T-helper 9 cell (primary cell): ENCODE data around the gene TMED5.

Source experiments
- DNase-seq: peaks from one replicate; pipeline ENCODE4 v3.0.0-alpha.2; 2020

The TMED5 gene

DNA sequence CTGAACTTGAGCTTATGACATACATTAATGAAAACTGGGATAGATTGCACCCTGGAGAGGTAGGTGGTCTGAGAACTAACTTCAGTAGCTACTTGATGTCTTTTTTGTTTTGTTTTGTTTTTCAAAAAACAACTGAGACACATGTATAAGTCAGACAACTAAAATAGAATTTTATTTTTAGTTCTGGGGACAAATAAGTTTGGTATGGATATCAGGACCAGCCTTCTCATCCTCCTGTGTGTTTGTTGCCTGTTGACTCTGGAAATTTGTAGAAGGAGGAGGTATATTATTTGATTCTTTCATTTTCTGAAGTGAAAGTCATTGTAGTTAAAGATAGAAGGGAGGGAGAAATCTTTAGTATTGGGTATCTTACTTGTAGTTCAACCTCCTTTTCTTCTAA lies 59.6 kb downstream of the TMED5 start:
- no peak for DNase-seq

DNA sequence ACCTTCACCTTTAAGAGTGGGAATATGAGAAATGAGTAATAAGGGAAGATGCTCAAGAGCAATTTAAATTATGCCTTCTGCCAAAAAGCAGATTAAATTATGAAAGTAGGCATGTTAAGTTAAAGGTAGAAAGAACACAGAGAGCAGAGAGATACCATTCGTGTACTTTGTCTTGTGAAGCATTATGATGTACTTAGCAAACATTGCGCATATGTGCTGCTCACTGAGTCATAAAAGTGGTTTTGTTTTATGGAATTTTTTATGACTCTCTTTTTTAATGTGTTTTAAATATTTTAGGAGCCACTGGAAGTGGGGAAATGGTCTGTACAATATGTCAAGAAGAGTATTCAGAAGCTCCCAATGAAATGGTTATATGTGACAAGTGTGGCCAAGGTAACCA lies 65.8 kb downstream of the TMED5 start:
- DNase-seq = no peak

DNA sequence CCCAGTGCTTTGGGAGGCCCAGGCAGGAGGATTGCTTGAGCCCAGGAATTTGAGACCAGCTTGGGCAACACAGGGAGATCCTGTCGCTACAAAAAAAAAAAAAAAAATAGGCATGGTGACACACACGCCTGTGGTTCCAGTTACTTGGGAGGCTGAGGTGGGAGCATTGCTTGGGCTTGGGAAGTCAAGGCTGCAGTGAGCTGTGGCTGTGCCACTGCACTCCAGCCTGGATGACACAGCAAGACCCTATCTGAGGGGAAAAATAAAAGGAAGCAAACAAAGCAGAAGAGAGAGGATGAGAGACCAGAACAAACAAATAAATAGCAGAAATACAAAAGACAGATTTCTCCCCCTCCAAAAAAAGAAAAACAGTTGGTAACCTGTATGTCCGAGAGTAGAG lies 67.1 kb downstream of the TMED5 start:
- DNase-seq = no peak

DNA sequence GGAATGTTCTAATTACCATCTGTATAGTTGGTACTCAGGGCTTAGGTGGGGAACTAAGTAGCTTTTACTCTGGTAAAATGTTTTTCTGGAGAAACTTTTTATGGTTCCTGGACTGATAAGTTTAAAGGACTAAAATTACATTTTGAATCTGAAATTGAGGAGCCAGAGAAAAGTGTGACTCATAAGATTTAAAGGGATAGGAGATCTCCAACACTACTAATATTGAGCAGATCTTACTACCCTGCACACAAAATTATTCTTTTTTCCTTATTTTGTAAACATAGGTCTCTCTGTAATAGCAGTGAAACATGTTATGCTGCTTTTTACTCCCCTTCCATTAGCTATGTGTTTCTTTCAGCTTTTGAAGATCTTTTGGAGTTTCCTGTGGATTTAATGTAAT lies 68.7 kb downstream of the TMED5 start:
- no peak for DNase-seq

DNA sequence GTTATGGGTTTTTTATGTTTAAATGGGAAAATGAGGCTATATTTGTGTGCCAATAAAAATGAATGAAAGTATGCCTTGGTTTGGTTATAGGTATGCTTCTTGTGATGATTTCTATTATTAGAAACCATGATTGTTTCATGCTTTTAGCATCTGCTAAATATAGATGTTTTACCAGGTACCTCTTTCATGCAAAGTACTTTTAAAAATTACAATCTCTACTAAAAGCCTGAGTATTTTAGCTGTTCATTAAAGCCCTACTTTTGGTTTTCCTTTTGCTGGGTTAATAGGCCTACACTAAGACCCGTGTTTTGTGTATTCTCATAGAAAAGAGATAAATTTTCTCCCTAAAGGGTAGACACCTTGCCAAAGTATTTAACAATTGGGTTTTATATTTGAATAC lies 69.1 kb downstream of the TMED5 start:
- no peak for DNase-seq

DNA sequence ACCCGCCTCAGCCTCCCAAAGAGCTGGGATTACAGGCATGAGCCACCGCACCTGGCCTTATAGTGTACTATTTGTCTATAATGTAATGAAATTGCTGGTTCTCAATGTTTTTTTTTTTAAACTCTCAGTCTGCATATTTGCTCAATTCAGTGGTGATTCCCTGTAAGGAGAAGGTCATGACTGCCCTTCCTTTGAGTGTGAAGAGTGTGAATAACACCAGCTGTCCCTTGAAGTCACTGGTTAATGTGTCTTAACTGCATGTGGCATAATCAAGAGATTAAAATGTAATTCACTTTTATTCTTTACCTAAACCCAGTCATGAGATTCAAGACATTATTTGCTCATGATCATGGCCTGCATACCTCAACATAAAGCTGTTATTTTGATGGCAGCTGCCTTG lies 70.6 kb downstream of the TMED5 start:
- DNase-seq = no peak

DNA sequence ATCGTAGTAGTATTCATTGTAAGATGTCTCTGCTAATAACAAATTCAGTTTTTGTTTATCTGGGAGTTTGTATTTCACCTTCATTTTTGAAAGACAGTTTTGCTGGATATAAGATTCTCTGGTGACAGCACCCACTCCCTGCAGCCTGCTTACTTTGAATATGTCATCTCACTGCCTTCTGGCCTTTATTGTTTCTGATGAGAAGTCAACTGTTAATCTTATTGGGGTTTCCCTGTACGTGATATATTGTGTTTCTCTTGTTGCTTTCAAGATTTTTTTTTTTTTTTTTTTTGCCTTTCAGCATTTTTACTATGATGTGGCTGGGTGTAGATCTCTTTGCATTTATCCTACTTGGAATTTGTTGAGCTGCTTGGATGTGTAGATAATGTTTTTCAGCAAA lies 71.9 kb downstream of the TMED5 start:
- no peak for DNase-seq

DNA sequence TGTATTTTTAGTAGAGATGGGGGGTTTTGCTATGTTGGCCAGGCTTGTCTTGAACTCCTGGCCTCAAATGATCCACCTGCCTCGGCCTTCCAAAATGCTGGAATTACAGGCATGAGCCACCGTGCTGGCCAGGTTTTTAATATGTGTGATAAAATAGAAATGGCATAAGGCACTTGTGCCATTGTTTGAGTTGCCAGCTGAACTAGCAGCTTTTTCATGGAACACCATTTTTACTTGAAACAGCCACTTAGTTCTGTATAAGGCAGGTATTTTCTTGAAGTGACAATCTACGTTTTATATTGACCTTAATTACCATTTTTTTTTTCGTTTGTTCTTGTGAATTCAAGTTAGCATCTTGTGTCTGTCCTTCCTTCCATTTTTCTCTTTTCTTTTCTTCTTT lies 72.8 kb downstream of the TMED5 start:
- DNase-seq = no peak

DNA sequence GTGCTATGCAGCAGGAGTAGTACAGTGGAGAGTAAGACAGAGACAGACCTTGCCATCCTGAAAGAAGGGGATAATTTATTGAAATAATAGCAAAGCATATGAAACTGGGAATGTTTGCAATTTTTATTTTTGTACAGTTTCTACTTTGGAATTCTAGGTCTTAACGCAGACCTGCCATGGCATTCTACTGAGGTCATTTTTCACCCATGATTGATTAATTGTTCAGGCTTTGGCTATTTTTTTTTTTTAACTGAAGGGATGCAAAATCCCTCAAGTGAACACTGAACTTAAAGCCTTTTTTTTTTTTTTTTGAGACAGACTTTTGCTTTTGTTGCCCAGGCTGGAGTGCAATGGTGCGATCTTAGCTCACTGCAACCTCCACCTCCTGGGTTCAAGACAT lies 74.0 kb downstream of the TMED5 start:
- DNase-seq = no peak

DNA sequence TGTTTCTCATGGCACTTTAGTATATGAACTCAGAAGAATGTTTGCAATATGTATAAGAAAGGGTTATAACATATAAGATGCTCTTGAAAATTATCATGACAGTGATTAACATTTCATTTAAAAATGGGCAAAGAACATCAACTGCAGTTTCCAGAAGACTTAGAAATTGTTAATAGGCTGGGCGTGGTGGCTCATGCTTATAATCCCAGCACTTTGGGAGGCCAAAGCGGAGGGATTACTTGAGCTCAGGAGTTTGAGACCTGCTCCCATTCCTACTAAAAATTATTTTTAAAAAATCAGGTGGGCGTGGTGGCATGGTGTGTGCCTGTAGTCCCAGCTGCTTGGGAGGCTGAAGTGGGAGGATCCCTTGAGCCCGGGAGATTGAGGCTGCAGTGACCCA lies 78.1 kb downstream of the TMED5 start:
- no peak for DNase-seq
